ENCODE data around the gene PLK3. TPM values are rescaled to one million over a fixed set of nuclear protein-coding genes. Genes with fewer than 3 reads are reported as not detected.

PLK3 gene
- total and polyA plus RNA-seq, 2 donors (not counting 3 experiments of a cell fraction or from before 2014, with no cell fraction given): 55.0 to 66.7 TPM

DNA sequence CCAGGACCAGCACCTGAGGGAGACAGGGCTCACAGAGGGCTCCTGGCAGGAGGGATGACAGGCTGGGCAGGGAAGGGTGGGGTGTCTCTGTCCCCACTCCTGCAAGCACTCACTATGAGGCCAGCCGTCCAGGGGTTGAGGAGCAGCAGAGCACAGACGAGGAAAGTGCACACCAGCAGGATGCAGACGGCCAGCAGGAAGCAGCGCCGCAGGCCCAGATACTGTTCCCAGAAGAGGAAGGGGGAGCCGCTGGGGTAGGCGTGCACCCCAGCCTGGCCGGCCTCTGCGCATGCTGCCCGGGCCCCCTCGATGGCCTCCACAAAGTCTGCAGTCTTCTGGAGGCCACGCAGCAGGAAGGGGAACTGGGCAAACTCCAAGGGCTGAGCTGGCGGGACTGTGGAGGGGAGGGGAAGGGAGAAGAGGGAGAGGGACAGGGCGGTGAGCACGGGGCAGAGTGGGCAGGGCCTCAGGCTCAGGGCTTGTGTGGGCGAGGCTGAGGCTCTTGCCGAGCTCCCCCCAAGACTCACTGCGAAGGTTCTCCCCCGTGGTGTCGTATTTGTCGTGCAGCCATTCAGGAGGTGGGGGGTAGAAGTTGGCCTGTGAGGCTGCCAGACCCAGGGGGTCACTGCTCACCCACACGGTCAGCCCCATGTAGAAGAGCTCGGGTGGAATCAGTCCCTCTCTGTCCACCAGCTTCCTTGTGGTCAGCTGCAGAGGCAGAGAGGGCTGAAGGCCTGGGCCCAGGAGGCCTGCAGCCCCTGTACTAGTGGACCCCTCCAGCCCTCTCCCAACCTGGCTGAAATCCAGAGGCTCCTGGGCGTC is 26.4 kb downstream of the PLK3 start:
- no peaks in the 10 kb centered on the region for H3K79me2 ChIP-seq (ENCODE audit: control insufficient read depth, insufficient read depth, low read length)
- ChIA-PET CTCF (interaction anchor here (0.6 to 0.7 kb wide), 2 partner anchors 33 to 36 kb away, joined by 3 read pairs; no protein-coding TSS in a partner anchor), POLR2A (interaction anchor here (0.5 to 1.2 kb wide), 3 partner anchors 23 to 186 kb away, joined by 3 to 4 read pairs (median 3); no protein-coding TSS in a partner anchor)
- H3K4me2 ChIP-seq (ENCODE audit: insufficient read depth, low read length): no peak overlapping the region
- BruUV-seq (replicated peaks): no TSS peak
- no peaks in the 10 kb centered on the region for H3K36me3 ChIP-seq (ENCODE audit: control insufficient read depth in 2 of 2, extremely low read depth in 1 of 2, insufficient read depth in 2 of 2, low read length in 2 of 2)
- peak; percentile 40 for DNase-seq (ENCODE audit: low read depth, low spot score)
- TF ChIP-seq EZH2 (IDR thresholded peaks at IDR 0.05; ENCODE audit: borderline replicate concordance, low read depth, low read length, severe bottlenecking) (no peak), GATA2 (IDR thresholded peaks at IDR 0.05; ENCODE audit: insufficient read depth, insufficient read length, low read depth, low read length) (no peak), FOS (IDR thresholded peaks at IDR 0.05; ENCODE audit: borderline replicate concordance, insufficient read depth, low read length) (no peak), POLR2A (IDR thresholded peaks at IDR 0.05; ENCODE audit: low read depth, low read length) (no peak), JUN (IDR thresholded peaks at IDR 0.05; ENCODE audit: borderline replicate concordance, insufficient read depth, insufficient read length, low read depth) (no peak), POLR2AphosphoS5 (IDR thresholded peaks at IDR 0.05; ENCODE audit: insufficient read depth, low read depth, low read length) (no peak), MYC (IDR thresholded peaks at IDR 0.05; ENCODE audit: low read depth, low read length) (no peak)
- TF ChIP-seq, protein P1, sequence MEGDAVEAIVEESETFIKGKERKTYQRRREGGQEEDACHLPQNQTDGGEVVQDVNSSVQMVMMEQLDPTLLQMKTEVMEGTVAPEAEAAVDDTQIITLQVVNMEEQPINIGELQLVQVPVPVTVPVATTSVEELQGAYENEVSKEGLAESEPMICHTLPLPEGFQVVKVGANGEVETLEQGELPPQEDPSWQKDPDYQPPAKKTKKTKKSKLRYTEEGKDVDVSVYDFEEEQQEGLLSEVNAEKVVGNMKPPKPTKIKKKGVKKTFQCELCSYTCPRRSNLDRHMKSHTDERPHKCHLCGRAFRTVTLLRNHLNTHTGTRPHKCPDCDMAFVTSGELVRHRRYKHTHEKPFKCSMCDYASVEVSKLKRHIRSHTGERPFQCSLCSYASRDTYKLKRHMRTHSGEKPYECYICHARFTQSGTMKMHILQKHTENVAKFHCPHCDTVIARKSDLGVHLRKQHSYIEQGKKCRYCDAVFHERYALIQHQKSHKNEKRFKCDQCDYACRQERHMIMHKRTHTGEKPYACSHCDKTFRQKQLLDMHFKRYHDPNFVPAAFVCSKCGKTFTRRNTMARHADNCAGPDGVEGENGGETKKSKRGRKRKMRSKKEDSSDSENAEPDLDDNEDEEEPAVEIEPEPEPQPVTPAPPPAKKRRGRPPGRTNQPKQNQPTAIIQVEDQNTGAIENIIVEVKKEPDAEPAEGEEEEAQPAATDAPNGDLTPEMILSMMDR (IDR thresholded peaks at IDR 0.05; ENCODE audit: extremely low read depth in 1 of 2, insufficient read depth in 1 of 2, low read depth in 1 of 2, low read length in 2 of 2): no peak
- TF ChIP-seq, protein P2, sequence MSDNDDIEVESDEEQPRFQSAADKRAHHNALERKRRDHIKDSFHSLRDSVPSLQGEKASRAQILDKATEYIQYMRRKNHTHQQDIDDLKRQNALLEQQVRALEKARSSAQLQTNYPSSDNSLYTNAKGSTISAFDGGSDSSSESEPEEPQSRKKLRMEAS (IDR thresholded peaks at IDR 0.05; ENCODE audit: insufficient read depth, insufficient read length): no peak
- dilution Hi-C loops (cut with MboI; ENCODE audit: extremely low pct_ligation_motif_present, low sequenced_read_pairs): no loop called here
- no peaks in the 10 kb centered on the region for H3K9me1 ChIP-seq (replicated peaks; ENCODE audit: control insufficient read depth, extremely low read depth, insufficient read depth, low read length)
- H3K9me3 ChIP-seq (replicated peaks; ENCODE audit: control insufficient read depth, insufficient read depth, low read length): no peaks in the 10 kb centered on the region
- H4K20me1 ChIP-seq (replicated peaks; ENCODE audit: control insufficient read depth, extremely low read depth, insufficient read depth, low read length): no peaks in the 10 kb centered on the region
- H3K27ac ChIP-seq (ENCODE audit: insufficient read depth, low read depth, low read length): no peak overlapping the region
- no peak overlapping the region for H3K4me3 ChIP-seq (replicated peaks in 1 of 3; ENCODE audit: insufficient read depth in 1 of 3, low read depth in 1 of 3, low read length in 3 of 3)
- intact Hi-C loops (cut with micrococcal nuclease): no loop called here
- H3K9ac ChIP-seq (replicated peaks; ENCODE audit: extremely low read depth, insufficient read depth, low read length): no peak overlapping the region
- H3K27me3 ChIP-seq (ENCODE audit: control insufficient read depth in 2 of 2, insufficient read depth in 2 of 2, low read length in 2 of 2): no peaks in the 10 kb centered on the region
- FAIRE-seq: peak; percentile 65
- no peaks in the 10 kb centered on the region for H3K4me1 ChIP-seq (ENCODE audit: control insufficient read depth, extremely low read depth, insufficient read depth, low read length)
- H2AFZ ChIP-seq (ENCODE audit: low read depth, low read length): peak overlapping the region; percentile 85
